Measurements from ENCODE around the gene MPDZ.

DNA sequence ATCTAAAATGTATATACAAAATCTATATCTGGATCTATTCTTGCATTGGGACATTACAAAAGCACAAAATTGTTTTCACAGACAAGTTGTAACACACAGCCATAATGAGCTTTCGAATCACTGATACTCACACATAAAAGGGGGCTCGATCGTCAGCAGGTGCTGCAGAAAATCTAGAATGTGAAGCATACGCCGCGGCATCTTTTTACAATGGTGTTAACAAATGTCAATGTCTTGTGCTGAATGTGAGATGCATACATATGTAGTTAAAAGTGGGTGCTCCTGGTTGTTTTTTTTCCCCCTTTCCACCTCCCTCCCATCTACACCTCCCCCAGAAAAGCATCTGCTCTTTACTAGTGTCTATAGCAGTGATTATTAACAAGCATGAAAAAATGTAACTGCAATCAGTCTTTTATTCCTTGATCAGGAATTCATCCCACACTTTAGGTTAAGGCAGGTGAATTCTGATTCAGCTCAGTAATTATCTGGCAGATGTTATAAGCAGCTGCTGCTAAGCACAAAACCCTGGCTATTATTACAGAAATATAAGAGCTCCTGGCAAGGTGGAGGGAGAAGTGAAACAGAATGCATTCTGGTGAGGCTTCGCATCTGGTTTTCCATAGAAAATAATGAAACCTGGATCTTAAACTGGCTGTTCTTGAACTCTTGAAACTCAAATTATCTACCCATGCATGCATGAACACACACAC, 114.1 kb downstream of the MPDZ start:
- TF ChIP-seq CTCF (IDR thresholded peaks at IDR 0.05) (no peak), EP300 (IDR thresholded peaks at IDR 0.05) (no peak), POLR2A (IDR thresholded peaks at IDR 0.05) (no peak)
